GOT3 (cell line): ENCODE data around the gene ARHGAP26.

Source experiments
- DNase-seq: peaks from one replicate; lab custom pipeline; 2025; ENCODE audit warnings: mixed read lengths; lab: John Stamatoyannopoulos, UW

The ARHGAP26 gene

DNA sequence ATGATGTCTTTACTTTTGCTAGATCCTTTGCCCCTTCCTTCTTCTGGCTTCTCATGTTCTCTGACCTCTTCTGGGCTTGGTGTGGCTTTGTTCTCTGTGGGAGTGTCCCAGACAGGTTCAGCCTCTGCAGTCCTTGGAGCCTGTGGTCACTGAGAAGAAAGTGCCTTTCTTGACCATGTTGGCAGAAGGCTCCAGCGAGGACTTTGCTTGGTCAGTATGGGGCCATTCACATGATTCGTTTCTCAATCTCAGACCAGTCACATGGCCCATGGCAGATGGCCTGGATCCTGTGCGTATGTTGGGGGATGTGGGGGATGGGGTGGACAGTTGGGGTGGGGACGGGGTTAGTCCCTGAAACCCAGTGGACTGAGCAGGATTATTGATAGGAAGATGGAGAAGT, 274.1 kb downstream of the ARHGAP26 start:
- no peak for DNase-seq

DNA sequence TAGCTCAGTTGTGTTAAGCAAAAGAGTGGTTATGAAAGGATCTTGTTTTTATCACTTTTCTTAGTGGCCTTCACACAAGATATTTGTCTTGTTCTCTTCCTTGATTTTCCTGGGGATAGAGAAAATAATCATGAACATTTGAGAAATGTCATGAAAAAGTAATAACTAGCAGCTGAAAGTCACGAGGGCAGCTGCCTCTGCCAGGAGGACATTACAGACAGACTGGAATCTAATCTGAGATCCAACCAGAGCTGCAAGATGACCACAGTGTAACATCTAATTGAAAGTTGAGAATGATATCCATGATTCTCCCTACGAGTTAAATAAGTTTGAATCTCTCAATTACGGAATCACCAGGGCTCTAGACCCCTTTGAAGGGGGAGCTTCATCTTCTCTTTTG, 274.9 kb downstream of the ARHGAP26 start:
- no peak for DNase-seq

GRCh38 chr5:143046314-143046713, 276.1 kb downstream of the ARHGAP26 start:
- no peak for DNase-seq

DNA sequence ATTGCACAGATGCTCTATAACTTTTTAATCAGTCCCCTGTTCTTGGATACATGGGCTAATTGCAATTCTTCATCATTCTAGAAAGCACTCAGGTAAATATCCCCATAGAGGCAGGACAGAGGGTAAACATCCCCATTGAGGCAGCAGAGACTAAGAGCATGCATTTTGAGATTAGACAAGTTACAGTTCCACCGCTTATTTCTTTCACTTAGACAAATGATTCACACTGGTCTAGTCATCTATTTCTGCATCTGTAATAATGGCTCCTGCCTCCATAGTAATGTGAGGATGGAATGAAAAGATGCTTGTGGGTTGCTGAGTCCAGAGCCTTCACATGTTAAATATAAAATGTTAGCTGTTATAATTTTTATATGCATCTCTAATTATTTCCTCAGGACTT, 276.9 kb downstream of the ARHGAP26 start:
- no peak for DNase-seq

- no peak for DNase-seq
Measured at GRCh38 chr5:143050183-143050582, 280.0 kb downstream of the ARHGAP26 start.

GRCh38 chr5:143051244-143052058, 281.3 kb downstream of the ARHGAP26 start:
- no peak for DNase-seq

- DNase-seq: no peak
Measured at GRCh38 chr5:143052967-143053682, 282.9 kb downstream of the ARHGAP26 start.

DNA sequence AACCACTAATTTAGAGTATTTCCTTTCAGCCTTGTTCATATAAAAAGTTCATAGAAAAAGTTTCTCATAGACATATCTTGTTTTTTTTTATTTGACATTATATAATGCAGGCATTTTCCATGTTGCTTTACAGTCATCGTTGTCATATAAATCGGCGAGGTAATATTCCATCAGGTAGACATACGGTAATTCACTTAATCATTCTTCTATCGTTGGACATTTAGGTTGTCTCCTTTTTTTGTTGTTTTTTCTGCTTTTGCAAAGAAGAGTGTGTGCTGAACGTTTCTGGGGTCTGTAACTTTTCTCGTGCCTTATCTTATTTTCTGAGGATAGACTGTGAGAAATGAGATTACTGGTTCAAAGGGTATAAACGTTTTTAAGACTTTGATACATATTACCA, 283.6 kb downstream of the ARHGAP26 start:
- no peak for DNase-seq

DNA sequence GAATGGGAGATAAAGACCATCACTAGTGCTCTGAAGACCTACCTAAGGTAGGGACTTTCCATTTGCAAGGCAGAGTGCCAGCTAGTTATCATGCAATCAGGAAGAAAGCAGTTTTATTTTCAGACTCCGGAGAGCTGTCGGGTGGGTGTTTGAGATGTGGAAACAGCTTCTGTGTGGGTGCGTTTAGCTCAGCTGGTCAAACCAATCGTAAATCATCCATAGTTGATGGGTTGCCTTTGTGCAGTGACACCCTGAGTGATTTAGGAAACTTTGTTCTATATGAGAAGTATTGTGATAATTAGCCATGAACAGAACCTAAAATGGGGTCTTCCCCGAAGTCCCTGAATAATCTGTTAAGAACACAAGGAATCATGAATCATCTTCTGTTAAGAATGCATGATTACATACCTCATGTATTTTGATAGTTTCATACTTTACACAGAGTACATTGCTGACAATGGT, 284.3 kb downstream of the ARHGAP26 start:
- DNase-seq: no peak

- DNase-seq: no peak
Measured at GRCh38 chr5:143055596-143056338, 285.6 kb downstream of the ARHGAP26 start.

- no peak for DNase-seq
Measured at GRCh38 chr5:143056339-143056704, 286.1 kb downstream of the ARHGAP26 start.

DNA sequence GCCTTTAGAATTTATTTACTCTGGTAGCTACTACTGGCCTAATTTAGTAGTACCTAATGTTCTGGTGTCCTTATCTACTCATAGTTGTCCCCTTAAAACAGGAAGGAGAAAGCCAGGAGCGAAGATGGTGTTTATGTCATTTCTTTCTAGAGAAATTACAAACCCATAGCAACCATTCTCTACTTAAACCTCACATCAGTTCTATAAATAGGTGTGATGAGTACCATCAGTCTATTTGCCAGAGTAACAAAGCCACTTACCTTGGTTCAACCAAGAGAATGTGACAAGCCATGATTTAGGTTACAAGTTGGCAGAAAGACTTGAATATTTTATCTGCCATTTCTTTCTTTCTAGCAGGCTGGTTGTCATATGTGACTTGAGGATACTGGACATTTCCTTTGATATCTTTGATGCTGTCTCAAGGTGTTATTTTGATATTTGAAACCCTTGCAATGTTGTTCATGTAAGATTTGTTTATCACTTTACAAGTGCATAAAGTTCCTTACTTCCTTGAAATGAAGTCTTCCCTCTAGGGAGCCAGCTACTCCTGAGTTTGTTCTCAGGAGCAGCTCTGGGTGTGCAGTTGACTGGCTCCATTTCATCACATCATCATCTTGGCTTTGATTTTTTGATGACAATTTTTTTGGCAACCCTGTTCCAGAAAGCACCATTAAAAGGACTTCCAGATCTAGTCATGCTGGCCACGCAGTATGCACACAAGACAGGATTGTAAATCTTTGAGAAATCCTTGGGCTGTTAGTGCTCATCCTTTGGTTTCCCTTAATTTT, 286.8 kb downstream of the ARHGAP26 start:
- DNase-seq: no peak

DNA sequence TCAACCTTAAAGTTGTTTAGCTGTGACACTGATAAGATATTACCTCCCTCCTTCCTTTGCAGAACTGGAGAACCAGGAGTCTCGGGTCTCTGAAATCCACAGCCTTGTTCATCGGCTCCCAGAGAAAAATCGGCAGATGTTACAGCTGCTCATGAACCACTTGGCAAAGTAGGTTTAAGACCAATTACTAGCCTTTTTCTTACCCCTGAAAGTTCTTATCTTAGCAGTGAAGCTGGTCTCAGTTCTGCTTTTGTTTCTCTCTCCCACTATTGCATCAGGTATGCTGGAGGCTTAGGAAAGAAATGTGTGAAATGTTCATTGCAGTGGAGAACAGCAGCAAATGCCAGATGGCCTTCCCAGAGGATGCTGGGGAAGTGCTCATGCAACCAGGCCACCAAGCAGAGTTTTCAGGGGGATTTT, 287.4 kb downstream of the ARHGAP26 start:
- no peak for DNase-seq

DNA sequence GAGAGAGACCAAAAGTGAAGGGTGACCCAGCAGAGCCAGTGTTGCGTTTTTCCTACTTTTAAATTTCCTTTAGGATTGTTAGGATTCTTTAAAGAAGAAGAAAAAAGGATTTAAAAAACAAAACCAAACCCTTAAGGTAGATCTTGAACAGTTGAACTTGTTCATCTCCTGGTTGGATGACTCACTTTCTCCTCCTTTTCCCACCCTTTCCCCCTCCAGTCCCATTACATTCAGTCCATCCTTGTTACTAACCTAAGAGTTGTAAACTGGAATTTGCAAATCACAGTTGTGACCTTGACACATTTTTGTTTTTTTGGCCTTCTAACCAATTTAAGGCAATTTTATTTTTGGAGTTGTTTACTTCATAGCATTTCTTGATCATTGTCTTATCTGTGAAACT, 289.2 kb downstream of the ARHGAP26 start:
- DNase-seq: no peak

- DNase-seq: no peak
Measured at GRCh38 chr5:143059976-143060765, 290.0 kb downstream of the ARHGAP26 start.

DNA sequence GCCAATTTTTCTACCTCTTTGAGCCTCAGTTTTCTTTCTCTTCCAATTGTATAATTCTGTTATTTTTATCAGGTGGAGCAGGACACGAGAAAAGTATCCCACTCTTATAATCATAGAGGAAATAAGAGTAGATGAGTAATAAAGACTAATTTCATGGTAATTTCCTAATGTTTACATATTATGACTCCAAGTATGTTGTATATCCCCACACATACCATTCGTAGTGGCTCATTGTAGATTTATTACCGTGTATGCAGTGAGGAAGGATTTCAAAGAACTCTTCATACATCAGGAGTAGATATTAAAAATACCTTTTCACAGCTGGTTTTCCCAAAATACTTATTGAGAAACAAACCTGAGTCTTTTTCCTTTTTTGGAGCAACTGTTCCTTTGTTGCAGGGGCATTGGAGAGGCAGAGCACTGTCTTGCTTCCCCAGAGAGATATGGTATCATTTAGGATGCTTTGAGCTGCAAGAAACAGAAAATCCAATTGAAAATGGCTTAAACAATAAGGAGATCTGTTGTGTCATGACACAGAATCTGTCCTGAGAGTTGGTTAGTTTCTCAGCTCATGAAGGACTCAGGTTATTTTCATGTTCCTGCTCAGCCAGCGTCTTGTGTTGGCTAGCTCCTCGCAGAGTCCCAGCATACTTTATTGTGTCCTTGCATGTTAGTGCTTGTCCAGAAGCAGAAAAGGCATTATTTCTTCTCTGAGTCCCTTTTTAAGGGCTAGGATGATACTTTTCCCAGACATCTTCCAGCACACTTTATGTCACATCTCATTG, 291.2 kb downstream of the ARHGAP26 start:
- DNase-seq: no peak

DNA sequence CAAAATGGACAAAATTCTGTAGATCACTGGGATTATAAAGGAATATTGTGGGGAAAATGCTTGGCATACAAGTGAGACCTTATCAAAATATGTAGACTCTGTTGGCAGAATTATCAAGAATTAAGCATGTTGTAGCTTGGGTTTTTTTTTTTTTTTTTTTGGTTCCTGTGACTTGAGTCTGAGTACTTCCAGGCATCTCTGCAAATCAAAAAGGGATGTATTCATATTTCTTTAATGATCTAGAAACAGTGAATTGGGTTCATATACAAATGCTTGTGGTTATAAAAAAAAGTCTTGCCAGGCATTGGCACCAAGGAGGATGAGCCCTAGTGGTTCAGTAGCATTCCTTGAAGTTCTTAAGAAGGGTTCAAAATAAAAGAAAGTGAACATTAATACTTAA, 292.2 kb downstream of the ARHGAP26 start:
- DNase-seq: no peak

DNA sequence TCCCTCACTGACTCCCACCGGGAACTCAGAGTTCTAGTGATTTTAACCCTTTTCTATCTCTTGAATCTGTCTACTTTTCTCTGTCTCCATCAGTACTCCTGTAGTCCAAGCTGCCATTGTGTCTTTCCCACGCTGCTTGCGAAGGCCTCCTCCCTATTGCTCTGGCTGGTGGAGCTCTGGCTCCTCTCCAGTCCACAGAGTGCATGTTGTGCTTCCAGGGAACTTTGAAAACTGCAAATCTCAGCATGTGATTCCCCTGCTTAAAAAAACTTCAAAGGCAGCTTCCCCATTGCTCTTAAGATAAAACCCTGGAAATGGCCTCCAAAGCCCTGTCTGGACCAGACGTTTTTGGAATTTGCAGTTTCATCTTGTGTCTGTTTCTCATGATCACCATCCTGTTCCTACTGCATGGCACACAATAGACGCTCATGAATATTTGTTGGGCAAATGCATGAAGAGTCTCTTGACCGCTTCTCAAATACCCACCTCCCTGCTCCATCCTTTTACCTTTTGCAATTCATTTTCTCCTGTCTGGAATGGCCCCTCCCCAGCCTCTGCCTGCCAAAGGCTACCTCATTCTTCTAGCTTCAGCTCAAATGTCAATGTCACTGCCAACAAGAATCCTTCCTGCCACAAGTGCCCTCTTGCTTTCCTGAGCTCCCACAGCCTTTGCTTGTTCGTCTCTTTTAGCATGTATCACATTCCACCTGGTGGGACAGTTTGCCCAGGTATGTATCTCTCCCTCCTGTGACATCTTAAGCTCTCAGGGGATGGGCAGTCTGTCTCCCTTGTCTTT, 293.2 kb downstream of the ARHGAP26 start:
- no peak for DNase-seq

GRCh38 chr5:143064218-143064641, 294.1 kb downstream of the ARHGAP26 start:
- DNase-seq: no peak
